ENCODE data around the gene ELMOD1.

- TF ChIP-seq POLR2AphosphoS5 (IDR thresholded peaks at IDR 0.05) (no peak), POLR2A (IDR thresholded peaks at IDR 0.05) (no peak), EP300 (IDR thresholded peaks at IDR 0.05; ENCODE audit: low read depth) (no peak)
- TF ChIP-seq, protein P1, sequence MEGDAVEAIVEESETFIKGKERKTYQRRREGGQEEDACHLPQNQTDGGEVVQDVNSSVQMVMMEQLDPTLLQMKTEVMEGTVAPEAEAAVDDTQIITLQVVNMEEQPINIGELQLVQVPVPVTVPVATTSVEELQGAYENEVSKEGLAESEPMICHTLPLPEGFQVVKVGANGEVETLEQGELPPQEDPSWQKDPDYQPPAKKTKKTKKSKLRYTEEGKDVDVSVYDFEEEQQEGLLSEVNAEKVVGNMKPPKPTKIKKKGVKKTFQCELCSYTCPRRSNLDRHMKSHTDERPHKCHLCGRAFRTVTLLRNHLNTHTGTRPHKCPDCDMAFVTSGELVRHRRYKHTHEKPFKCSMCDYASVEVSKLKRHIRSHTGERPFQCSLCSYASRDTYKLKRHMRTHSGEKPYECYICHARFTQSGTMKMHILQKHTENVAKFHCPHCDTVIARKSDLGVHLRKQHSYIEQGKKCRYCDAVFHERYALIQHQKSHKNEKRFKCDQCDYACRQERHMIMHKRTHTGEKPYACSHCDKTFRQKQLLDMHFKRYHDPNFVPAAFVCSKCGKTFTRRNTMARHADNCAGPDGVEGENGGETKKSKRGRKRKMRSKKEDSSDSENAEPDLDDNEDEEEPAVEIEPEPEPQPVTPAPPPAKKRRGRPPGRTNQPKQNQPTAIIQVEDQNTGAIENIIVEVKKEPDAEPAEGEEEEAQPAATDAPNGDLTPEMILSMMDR (IDR thresholded peaks at IDR 0.05) = no peak
Observed at GRCh38 chr11:107669191-107669740, 78.3 kb downstream of the ELMOD1 start.
